B cell (primary cell): Measurements from ENCODE around the gene ZMIZ1.

Source experiments
- EZH2 ChIP-seq: IDR thresholded peaks from 2 replicates; pipeline ENCODE4 v1.6.1; 2012; ENCODE audit warnings: borderline replicate concordance, low read depth, mild to moderate bottlenecking, moderate library complexity, low read length; ENCODE audit not compliant: insufficient read depth, poor library complexity, severe bottlenecking
- TF ChIP-seq, protein P1 (sequence below): fragments of 200-600 bp; IDR thresholded peaks from one replicate; pipeline ENCODE4 v1.8.0; 2022; ENCODE audit warnings: antibody characterized with exemption, mild to moderate bottlenecking

DNA sequence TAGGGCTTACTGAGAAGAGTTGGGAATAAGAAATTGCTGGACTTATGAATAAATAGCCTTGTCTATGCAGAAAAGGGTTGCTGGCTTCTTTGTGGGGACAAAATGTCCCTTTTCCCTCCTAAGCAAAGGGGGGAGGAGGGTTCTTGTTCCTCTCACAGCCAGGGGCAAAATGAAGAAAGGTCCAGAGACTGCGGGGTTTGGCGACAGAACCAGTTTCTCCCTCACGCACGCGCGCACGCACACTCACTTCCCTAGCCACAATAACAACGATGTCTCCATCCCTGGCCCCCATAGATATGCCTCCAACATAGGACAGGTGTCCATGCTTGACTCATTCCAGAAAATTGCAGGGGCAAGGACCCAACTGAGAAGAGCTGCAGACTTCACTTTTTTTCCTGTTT lies 3.3 kb downstream of the ZMIZ1 start:
- TF ChIP-seq, protein P1, sequence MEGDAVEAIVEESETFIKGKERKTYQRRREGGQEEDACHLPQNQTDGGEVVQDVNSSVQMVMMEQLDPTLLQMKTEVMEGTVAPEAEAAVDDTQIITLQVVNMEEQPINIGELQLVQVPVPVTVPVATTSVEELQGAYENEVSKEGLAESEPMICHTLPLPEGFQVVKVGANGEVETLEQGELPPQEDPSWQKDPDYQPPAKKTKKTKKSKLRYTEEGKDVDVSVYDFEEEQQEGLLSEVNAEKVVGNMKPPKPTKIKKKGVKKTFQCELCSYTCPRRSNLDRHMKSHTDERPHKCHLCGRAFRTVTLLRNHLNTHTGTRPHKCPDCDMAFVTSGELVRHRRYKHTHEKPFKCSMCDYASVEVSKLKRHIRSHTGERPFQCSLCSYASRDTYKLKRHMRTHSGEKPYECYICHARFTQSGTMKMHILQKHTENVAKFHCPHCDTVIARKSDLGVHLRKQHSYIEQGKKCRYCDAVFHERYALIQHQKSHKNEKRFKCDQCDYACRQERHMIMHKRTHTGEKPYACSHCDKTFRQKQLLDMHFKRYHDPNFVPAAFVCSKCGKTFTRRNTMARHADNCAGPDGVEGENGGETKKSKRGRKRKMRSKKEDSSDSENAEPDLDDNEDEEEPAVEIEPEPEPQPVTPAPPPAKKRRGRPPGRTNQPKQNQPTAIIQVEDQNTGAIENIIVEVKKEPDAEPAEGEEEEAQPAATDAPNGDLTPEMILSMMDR = no peak
- no peak for TF ChIP-seq EZH2
